Globus pallidus (tissue), 1 donor: ENCODE data around the gene BBS12.

Experiments
- DNase-seq: peaks from one replicate; pipeline ENCODE4 v3.0.0-alpha.2; 2015; ENCODE audit warnings: low spot score

BBS12 gene

GRCh38 chr4:122715221-122715620 is 17.3 kb upstream of the BBS12 start:
- DNase-seq = no peak

- DNase-seq = peak; percentile 68
These were observed 15.6 kb upstream of the BBS12 start for GRCh38 chr4:122716825-122717448.

- no peak for DNase-seq
These were observed 14.2 kb upstream of the BBS12 start for GRCh38 chr4:122718281-122718680.

- DNase-seq = no peak
These were observed 10.2 kb upstream of the BBS12 start for GRCh38 chr4:122722256-122722655.

GRCh38 chr4:122728856-122729255 is 3.6 kb upstream of the BBS12 start:
- DNase-seq = no peak

GRCh38 chr4:122731676-122732075 is 828 bp upstream of the BBS12 start:
- peak; percentile 16 for DNase-seq

- no peak for DNase-seq
These were observed 1.2 kb downstream of the BBS12 start for GRCh38 chr4:122733787-122734120.

- DNase-seq = no peak
These were observed 6.7 kb downstream of the BBS12 start for GRCh38 chr4:122739174-122739573.

- no peak for DNase-seq
These were observed 10.7 kb downstream of the BBS12 start for GRCh38 chr4:122742933-122743829.

- DNase-seq = no peak
These were observed 11.7 kb downstream of the BBS12 start for GRCh38 chr4:122744229-122744628.

- no peak for DNase-seq
These were observed 14.0 kb downstream of the BBS12 start for GRCh38 chr4:122746485-122746965.

GRCh38 chr4:122747068-122747467 is 14.6 kb downstream of the BBS12 start:
- no peak for DNase-seq

GRCh38 chr4:122747883-122748282 is 15.4 kb downstream of the BBS12 start:
- DNase-seq = no peak

- DNase-seq = no peak
These were observed 17.4 kb downstream of the BBS12 start for GRCh38 chr4:122749704-122750454.

GRCh38 chr4:122755675-122756074 is 23.2 kb downstream of the BBS12 start:
- no peak for DNase-seq

- DNase-seq = peak; percentile 30
These were observed 25.5 kb downstream of the BBS12 start for GRCh38 chr4:122758033-122758432.

- DNase-seq = no peak
These were observed 27.3 kb downstream of the BBS12 start for GRCh38 chr4:122759639-122760310.

- DNase-seq = peak; percentile 57
These were observed 30.0 kb downstream of the BBS12 start for GRCh38 chr4:122762520-122762919.

GRCh38 chr4:122762966-122763716 is 30.6 kb downstream of the BBS12 start:
- no peak for DNase-seq

GRCh38 chr4:122764071-122764820 is 31.7 kb downstream of the BBS12 start:
- no peak for DNase-seq

- no peak for DNase-seq
These were observed 32.3 kb downstream of the BBS12 start for GRCh38 chr4:122764821-122765215.
